ENCODE data around the gene TCF7L1.
A peak's percentile ranks its signal among the peaks of the same experiment; 100 is the strongest.
"Not testable (repeated sequence)": the region's sequence is repeated elsewhere in the genome, so short reads cannot be mapped to it uniquely, and the experiment has no call there.

Gene TCF7L1

DNA sequence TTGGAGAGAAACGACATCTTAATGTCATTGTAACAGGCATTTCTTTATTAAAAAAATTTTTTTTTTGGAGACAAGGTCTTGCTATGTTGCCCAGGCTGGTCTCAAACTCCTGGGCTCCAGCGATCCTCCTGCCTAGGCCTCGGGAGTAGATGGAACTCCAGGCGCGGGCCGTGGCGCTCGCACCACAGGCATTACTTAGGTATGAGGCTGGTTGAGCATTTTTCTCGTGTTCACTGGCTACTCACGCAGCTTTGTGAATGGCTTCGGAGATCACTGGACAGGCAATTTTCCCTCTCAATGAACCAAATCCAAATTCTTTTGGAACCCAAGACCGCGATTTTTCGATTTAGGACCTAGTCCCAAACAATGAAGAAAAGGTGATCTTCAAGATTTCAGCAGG is 795 bp upstream of the TCF7L1 start:
- peak; percentile 37 for DNase-seq

DNA sequence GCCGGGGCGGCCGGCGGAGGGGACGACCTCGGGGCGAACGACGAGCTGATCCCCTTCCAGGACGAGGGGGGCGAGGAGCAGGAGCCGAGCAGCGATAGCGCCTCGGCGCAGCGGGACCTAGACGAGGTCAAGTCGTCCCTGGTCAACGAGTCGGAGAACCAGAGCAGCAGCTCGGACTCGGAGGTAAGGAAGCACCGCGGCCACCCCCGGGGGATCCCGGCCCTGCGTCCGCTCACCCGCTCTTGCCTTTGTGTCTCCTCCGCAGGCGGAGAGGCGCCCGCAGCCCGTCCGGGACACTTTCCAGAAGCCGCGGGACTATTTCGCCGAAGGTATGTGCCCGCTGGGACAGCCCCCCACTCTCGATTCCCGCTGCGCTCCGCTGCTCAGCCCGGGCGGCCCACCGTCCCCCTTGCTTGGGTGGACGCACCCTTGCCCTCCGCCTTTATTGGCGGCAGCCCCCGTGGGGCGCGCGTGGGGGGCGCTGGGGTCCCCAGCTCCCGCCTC is 611 bp downstream of the TCF7L1 start:
- peak; percentile 43 for DNase-seq

DNA sequence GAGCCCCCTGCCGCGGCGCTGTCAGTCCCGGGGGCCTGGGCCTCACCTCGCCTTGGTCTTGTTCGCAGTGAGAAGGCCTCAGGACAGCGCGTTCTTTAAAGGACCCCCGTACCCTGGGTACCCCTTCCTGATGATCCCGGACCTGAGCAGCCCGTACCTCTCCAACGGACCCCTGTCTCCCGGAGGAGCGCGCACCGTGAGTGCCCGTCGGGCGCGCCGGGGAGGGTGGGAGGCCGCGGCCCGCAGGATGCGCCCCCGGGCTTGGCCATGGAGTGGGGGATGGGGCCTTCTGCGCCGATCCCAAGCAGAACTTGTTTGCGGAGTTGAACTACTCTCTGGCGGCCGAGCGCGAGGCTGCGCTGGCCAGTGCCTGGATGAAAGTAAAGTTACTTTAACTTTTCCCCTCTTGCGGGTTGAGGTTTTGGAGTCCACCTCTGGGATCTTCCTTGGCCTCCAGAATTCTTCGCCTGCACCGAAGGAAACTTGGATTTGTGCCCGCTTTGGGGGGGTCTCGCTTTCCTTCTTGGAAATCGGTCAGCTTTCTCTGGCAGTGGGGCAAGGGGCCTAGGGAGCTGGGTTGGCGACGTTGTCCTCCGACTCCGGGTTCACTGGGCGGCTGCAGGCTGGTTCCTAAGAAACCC is 1.2 kb downstream of the TCF7L1 start:
- peak; percentile 41 for DNase-seq

DNA sequence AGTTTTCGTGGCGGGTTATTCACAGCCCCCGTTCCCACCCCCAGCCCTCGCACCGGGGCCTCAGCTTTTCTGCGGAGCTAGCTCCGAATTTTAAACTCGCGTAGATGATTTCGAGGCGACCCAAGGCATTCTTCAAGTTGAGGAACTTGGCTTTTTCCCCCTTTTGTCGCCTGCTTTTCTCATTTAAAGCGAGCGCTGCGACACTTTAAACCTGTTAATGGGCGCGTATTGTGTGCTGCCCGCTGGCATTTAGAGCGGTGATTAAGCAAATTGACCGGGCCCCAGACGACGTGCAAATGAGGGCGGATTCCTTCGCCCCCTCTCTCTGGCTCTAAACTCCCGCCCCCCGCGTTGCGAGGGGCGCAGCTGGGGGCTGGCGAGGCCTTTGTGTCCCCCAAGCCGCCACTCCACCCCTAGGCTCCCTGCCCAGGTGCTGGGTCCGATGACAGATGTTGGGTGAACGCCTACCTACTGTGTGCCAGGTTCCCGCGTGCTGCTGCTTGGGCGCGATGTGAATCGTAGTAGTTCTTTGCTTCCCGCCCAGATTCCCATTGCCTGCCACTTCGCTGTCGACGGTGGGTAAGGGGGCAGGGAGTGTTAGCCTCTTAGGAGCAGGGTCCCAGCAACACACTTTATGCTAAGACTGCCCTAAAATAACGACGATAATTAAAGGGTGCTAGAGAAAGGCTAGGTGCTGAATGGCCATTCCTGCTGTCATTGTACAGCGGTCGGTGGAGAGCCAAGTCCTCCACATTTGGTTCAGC is 1.9 kb downstream of the TCF7L1 start:
- DNase-seq, result no peak

DNA sequence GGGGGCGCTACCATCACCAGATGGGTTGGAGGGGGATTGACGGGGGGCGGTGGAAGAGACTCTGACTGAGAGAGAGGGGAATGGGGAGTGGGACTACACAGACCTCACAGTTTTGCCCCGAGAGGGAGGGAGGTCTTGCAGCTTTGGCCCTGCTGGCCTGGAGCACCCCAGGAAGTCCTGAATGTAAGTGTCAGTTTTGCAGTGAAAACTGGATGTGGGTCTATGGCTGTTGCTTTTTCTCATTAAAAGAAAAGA is 2.4 kb downstream of the TCF7L1 start:
- DNase-seq, result no peak

DNA sequence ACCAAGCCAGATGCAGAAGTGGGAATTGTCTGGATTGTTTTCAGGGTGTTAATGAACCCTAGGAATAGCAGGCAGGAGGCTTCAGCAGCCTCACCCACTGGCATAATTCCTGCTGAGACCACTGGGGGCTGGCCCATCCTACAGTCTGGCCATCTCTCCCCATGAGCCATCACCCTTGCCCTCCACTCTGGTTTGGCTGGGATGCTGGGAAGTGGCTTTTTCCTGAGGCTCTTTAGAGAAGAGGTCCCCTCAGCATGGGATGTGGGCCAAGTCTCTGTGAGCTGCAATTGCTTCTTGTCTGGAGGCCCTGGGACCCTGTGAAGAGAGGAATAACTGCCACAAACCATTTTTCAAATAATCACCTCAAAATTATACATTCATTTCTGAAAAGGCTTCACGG is 4.0 kb downstream of the TCF7L1 start:
- DNase-seq, result no peak

DNA sequence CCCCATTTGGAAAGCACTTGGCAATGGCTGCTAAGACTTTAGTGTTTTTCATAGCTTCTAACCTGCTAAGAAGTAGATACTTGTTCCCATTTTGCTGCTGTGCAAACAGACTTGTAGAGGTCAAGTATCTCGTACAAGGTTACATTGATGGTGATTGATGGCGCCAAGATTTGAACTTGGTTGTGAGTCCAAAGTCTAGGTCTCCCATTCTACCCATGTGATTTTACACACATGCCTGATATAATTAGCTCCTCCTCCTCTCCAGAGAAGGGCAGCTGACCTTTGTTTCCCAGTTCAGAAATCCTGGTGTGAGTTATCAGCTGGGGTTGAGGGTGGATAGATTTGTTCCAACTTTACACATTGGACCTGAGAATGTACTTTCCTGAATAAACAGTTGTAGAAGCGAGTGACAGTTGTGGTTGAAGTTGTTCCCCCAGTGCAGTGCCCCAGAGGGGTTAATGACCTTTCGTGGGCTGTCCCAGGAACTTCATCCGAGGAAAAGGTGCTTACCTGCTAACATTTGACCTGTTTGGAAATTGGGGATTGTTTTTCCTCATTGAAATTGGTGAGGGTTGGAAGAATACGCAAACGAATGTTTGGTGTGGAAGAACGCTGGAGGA is 10.4 kb downstream of the TCF7L1 start:
- no peak for DNase-seq

DNA sequence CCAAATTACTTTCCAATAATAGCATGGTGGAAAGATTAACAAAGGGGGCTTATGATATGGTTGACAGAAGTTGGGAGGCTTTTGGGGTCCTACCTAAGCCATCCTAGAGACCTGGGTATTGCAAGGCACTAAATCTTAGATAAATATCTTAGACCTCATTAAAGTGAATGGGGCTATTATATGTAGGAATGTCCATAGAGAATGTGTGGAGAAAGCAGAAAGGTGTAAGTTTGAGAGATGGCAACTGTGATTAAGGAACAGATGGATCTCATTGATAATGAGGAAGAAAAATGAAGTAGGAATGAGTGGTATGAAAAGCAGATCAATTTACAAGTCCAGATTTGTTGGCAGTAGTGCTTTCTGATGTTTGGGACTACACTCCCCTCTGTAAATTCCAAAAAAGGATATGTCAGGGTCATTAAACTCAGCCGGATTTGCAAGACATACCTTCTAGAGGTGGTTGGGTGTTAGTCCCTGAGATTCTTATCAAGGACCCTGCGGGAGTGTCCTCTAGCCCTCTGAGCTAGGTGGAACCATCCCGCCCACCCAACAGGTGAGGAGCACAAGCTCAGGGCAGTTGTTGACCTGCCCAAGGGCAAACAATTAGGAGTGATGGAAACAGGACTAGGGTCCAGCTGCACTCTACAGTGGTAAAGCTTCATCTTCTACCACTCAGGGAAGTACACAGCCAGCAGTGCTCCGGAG is 12.1 kb downstream of the TCF7L1 start:
- DNase-seq, result no peak

DNA sequence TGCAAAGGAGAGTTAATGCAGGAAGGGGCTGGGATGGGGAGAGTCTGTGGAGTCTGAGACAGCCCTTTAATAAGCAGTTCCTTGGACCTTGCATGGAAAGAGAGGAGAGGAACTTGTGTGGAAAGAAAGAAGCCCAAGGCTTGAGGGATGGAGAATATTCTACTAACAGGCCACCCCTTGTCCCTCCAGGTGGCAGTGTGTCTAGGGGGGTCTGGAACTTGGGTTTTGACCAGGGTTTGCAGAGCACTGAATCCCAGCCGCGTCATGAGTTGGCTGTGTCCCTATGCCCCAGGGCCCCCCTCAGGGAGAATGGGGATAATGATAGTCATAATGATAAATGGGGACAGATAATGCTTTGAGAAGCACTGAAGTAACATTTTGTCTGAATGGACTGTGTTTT is 15.0 kb downstream of the TCF7L1 start:
- DNase-seq, result no peak

DNA sequence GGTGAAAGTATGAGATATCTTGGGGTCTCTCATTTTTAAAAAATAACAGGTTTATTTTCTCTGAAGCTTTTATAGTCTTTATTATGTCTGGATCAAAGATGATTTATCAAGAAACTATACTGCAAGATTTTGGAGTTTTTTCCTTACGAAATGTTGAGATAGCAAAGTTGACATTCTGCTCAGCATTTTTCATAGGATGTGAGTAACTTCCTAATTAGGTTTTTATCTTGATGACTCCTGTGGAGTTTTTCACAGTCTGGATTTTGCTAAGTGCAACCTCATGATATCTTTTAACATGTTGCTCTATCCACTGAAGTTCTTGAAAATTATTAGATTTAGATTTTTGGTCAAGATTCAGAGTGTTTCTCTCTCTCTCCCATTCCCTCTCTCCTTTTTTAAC is 17.8 kb downstream of the TCF7L1 start:
- peak; percentile 34 for DNase-seq

DNA sequence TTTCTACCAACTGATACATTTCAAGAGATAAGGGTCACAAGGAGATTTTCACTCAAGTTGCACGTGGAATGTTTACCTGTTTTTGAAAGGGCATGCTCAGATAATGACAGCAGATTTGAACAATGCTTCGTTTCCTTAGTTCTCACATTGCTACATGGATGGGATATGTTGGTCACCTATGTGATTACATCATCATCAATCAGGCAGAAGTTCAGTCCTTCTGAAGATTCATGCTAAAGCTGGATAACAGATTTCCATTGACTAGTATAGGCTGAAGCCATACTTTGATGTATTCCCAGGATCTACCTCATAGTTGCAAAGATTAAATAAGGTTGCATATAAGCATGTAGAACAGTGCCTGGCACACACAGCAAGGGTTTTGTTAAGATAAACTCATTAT is 19.7 kb downstream of the TCF7L1 start:
- DNase-seq, result no peak

DNA sequence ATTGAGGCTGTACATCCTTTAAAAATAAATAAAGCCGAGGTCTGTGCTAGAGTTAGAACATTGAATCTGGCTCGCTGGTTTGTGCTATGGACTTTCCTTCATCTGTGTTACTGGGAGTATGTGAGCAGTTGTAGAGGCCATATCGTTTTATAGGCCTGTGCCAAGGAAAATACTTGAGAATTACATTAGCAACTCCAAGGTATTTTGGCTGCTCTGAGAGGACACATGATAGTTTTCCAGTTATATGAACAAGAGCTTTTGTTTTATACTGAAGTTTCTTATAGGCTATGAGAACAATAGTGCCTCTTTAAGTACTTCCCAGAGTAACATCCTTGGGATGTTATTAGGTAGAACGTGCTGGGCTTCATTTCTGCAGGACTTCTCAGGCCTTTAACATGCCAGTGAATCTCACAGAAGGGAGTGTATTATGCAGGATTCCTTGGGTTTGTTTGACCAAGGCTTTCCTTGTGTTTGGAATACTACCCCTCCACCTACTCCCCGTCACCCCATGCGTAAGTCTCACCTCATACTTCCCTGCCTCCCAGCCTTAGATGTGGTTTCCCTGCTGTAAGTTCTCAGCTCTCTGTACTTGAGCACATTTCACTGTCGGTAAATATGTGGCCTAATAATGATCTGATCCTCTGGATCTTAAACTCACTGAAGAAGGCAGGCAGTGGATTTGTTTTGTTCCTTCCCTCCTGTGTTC is 21.0 kb downstream of the TCF7L1 start:
- no peak for DNase-seq

DNA sequence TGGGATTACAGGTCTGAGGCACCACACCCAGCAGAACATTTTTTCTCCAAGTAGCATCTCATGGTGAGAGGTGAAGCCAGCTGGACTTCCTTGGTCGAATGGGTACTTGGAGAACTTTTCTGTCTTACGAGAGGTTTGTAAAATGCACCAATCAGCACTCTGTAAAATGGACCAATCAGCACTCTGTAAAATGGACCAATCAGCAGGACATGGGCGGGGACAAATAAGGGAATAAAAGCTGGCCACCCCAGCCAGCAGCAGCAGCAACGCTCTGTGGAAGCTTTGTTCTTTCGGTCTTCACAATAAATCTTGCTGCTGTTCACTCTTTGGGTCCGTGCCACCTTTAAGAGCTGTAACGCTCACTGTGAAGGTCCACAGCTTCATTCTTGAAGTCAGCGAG is 21.9 kb downstream of the TCF7L1 start:
- DNase-seq, result not testable (repeated sequence)

DNA sequence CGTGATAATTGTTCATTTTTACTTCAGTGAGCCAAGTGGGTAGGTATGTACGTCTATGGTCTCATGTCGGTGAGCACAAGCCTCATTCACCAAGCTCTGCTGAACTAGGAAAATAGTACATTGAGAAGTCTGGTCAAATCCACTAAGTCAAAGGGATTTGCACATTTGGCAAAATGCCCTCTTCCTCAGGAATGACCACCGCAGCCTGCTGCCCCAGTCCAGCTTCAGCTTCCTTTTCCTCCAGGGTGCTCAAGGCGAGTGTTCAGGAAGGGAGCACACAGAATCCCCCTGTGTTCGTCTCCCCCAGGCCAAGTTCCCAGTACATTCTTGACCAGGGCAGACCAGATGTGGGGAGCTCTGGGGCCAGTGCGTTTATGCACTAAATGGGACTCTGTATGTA is 23.0 kb downstream of the TCF7L1 start:
- peak; percentile 52 for DNase-seq

DNA sequence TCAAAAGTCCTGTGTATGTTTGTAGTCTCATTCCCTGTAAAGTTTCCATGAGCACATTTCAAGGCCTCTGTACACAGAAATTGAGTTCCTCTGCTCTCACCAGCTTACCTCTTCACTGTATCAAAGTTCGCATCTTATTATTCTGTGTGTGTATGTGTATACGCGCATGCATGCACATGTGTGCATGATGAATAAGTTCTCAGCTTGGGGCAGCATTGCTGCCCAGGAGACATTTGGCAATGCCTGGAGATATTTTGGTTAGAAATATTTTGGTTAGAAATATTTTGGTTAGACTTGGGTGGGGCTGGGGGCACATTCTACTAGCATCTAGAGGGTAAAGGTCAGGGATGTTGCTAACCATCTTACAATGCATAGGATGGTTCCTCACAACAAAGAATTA is 23.4 kb downstream of the TCF7L1 start:
- peak; percentile 49 for DNase-seq

DNA sequence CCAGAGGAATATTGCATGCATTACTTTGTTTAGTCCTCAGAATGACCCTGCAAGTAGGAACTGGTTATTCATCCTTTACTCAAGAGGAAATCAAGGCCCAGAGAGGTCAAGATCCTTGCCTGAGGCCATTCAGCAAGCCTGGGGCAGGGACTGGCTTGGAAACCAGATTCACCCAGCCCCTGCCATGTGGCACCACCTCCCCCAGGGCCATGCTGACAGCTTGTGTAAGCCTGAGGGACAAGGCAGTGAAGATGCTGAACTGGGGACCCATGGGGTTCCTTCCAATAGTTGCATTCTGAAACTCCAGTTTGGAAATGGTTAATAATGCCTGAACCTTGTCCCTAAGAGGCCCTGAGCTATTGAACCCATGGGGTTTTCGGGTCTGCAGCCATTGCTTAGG is 24.2 kb downstream of the TCF7L1 start:
- DNase-seq, result no peak

DNA sequence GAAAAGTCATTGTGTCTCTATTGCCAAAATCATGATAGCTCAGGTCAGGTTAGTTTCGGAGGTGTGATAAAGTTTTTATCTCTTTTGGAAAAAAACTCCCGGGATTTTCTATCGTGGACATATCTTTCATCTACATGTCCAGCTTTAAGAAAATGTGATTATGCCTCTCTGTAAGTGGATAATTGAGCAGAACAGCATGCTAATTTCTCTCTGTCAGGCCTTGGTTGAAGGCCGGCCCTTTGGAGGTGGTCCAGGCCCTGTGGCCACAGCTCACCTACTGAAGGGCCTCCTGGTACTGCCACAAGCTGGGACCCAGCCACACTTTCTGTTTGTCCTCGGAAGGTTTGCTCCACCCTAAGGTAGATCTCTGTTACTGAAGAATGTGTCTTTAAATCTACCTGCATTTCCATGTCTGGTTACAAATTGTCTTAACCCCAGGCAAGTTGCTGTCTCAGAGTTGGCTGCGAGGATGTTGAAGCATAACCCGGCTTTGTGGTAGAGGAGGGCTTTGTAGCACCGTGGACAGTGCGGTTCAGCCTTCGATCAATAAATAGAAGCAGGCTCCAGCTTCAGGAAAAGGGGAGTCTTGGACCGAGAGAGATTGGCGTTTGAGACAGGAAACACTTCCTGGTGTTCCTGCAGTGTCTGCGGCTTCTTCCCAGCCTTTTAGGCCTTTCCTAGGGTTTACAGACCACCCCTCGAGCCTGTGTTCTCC is 25.5 kb downstream of the TCF7L1 start:
- no peak for DNase-seq

DNA sequence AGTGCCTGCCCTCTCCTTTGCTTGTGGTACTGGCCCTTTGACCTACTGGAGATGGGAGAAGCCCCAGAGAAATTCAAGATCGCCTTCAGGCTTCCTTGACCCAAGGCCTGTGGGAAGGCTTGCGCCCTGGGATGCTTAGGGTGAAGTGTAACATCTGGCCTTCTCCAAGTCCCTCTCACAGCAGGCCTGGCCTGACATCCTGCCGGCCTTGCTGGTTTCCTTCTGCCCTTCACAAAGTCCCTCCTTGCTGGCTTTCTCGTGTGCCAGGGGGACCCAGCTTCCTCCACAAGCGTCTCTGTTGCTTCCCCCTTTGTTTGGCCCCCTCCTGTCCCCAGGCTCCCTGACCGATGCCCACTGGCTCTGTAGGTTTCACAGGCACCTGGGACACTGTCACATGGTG is 26.4 kb downstream of the TCF7L1 start:
- DNase-seq, result no peak

DNA sequence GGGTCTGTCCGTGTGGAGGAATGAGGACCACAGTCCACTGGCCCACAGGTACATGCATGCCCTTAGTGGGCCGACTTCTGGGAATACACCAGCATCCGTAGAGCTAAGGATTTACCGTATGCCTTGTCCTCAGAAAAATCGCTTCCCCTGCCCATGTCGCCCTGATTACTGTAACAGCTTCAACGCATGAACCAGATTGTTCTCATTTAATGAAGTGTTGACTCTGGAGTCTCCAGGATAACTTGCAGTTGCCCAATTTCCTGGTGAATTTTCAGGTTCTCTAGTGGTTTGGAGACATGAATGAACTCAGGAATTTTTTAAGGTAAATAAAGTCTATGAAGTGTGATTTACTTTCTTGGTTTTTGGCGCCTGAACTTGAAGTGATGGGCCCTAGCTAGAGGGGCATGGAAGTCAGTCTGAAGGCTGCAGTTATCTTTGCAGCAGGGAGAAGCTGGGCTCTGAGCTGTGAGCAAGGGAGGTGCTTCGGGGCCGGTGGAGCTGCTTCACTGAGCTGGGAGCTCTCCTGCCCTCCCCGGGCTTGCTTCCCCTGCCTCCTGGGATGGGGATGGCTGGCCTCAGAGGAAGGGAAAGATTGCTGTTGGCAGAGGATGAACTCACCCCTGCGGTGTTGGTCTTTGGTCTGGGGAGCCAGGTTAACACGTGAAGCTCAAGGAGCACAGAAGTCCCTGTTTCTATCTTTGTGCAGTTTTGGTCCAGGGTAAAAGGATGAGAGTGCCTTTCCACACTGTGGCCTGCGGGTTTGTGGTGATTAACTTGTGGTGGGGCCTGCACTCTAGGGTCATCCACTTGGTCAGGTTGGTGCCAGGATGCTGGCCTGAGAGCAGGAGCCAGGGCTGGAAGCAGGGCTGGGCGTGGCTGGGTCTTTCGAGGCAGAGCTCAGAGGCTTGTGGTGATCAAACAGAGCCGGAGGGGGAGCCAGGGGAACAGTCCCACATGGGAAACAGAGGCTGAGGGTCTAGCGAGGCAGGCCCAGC is 28.1 kb downstream of the TCF7L1 start:
- DNase-seq, result no peak

DNA sequence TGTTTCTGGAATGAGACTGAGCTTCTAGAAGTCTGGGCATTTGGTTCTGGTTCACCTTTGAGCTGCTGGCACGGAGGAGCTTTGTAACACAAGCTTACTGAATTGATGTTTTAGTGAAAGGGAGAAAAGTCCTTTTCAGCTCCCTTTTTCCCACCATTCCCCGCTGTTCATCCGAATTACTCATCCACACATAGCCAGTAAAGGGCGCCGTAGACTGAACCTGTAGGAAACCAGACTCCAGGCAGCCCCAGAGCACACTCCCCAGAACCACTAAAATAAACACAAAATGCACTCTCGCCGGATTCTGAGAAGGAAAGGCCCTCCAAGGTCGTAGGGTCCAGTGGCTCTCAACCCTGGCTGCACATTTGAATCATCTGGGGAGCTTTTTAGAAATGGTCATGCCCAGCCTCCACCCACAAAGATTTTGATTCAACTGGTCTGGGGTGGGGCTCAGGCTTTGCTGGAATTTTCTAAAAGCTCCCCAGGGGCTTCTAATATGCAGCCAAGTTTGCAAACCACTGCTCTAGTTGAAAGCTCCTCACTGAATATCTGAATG is 29.6 kb downstream of the TCF7L1 start:
- peak; percentile 75 for DNase-seq

DNA sequence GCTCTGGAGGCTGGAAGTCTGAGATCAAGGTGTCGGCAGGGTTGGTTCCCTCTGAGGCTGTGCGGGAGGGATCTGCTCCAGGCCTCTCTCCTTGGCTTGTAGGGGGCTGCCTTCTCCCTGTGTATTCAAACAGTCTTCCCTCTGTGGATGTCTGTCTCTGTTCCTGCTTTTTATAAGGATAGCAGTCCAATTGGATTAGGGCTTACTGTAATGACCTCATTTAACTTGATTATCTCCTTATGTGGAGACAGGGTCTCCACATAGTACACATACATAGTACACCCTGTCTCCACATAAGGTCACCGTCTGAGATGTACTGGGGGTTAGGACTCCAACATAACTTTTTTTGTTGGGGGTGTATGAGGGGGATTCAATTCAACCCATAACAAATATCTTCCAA is 30.5 kb downstream of the TCF7L1 start:
- no peak for DNase-seq
